DND-41 (cell line): ENCODE results near the gene U2AF2.

Source experiments
- ATAC-seq: fragments of 200-7000 bp; cut with Tn5 transposase; 3 replicates; pipeline ENCODE4 v1.9.1; 2021; ENCODE audit warnings: low read depth; ENCODE audit not compliant: insufficient read depth
- DNase-seq: peaks from one replicate; pipeline ENCODE4 v3.0.0-alpha.2; 2020
- H2AFZ ChIP-seq: 2 replicates; pipeline ENCODE4 v1.6.0; 2012; ENCODE audit warnings: low read depth, low read length
- H3K27ac ChIP-seq: 2 replicates; pipeline ENCODE4 v1.5.1; 2012; ENCODE audit warnings: low read length, inconsistent platforms
- H3K27me3 ChIP-seq: fragments of 200-600 bp; sonication (generic); 2 replicates; pipeline ENCODE4 v1.6.0; 2012; ENCODE audit warnings: low read length, mild to moderate bottlenecking, inconsistent platforms; ENCODE audit not compliant: insufficient read depth, poor library complexity
- H3K36me3 ChIP-seq: 2 replicates; pipeline ENCODE4 v1.5.1; 2012; ENCODE audit warnings: low read length, inconsistent platforms; ENCODE audit not compliant: insufficient read depth
- H3K4me1 ChIP-seq: 2 replicates; pipeline ENCODE4 v1.5.1; 2012; ENCODE audit warnings: mild to moderate bottlenecking, low read length; ENCODE audit not compliant: insufficient read depth
- H3K4me2 ChIP-seq: 2 replicates; pipeline ENCODE4 v1.6.0; 2012; ENCODE audit warnings: mild to moderate bottlenecking, moderate library complexity, low read length, inconsistent platforms; ENCODE audit not compliant: insufficient read depth
- H3K4me3 ChIP-seq, 2 experiments: fragments of 200-600 bp in 1 of 2; shearing (Covaris generic) in 1 of 2; 2 replicates each; pipeline ENCODE4 v1.5.1; 2012 to 2016; ENCODE audit warnings: inconsistent platforms in 2 of 2, low read length in 2 of 2, mild to moderate bottlenecking in 2 of 2, low read depth in 1 of 2, moderate library complexity in 1 of 2
- H3K79me2 ChIP-seq: 2 replicates; pipeline ENCODE4 v1.6.0; 2012; ENCODE audit warnings: low read length, inconsistent platforms; ENCODE audit not compliant: insufficient read depth
- H3K9ac ChIP-seq: 2 replicates; pipeline ENCODE4 v1.6.0; 2012; ENCODE audit warnings: low read depth, mild to moderate bottlenecking, inconsistent platforms, low read length, moderate library complexity
- H3K9me3 ChIP-seq: 2 replicates; pipeline ENCODE4 v1.5.1; 2012; ENCODE audit warnings: low read length, moderate library complexity, mild to moderate bottlenecking, inconsistent platforms; ENCODE audit not compliant: insufficient read depth, severe bottlenecking
- H4K20me1 ChIP-seq: 2 replicates; pipeline ENCODE4 v1.6.0; 2012; ENCODE audit warnings: low read length; ENCODE audit not compliant: insufficient read depth
- CTCF ChIP-seq: IDR thresholded peaks from 2 replicates; pipeline ENCODE4 v1.5.1; 2012; ENCODE audit warnings: borderline replicate concordance, low read length, moderate library complexity, mild to moderate bottlenecking; ENCODE audit not compliant: poor library complexity, severe bottlenecking; ENCODE audit errors: extremely low read depth
- EZH2 ChIP-seq: IDR thresholded peaks from 3 replicates; pipeline ENCODE4 v1.6.1; 2012; ENCODE audit warnings: borderline replicate concordance, low read depth, mild to moderate bottlenecking, moderate library complexity, low read length, inconsistent platforms; ENCODE audit not compliant: severe bottlenecking

The U2AF2 gene

GRCh38 chr19:55611300-55611982 lies 43.4 kb upstream of the U2AF2 start:
- Histone ChIP-seq H3K9ac (no peak overlapping the region), H3K9me3 (no peaks in the 10 kb centered on the region), H3K27ac (no peak overlapping the region), H3K4me2 (no peak overlapping the region), H2AFZ (no peak overlapping the region), H3K4me1 (peaks cover 19% of the 10 kb centered on the region), H3K4me3 (no peak overlapping the region), H4K20me1 (peaks cover 43% of the 10 kb centered on the region), H3K36me3 (peaks cover 55% of the 10 kb centered on the region), H3K79me2 (peaks cover 67% of the 10 kb centered on the region), H3K27me3 (no peaks in the 10 kb centered on the region)
- TF ChIP-seq CTCF (no peak), EZH2 (no peak)
- no peak for DNase-seq
- ATAC-seq: no peak

- DNase-seq (no peak), ATAC-seq (no peak)
- no peaks in the 10 kb centered on the region for H3K27me3 ChIP-seq
- peaks cover 12% of the 10 kb centered on the region for H3K4me1 ChIP-seq
- no peaks in the 10 kb centered on the region for H3K9me3 ChIP-seq
- peaks cover 43% of the 10 kb centered on the region for H4K20me1 ChIP-seq
- TF ChIP-seq EZH2: no peak
- TF ChIP-seq CTCF: no peak
- peaks cover 54% of the 10 kb centered on the region for H3K36me3 ChIP-seq
- H3K27ac ChIP-seq: no peak overlapping the region
- H2AFZ ChIP-seq: no peak overlapping the region
- peaks cover 61% of the 10 kb centered on the region for H3K79me2 ChIP-seq
- H3K4me3 ChIP-seq: no peak overlapping the region
- H3K4me2 ChIP-seq: no peak overlapping the region
- no peak overlapping the region for H3K9ac ChIP-seq
These were observed 42.7 kb upstream of the U2AF2 start for GRCh38 chr19:55611983-55612645.

GRCh38 chr19:55613396-55613795 lies 41.4 kb upstream of the U2AF2 start:
- DNase-seq (no peak), ATAC-seq (no peak)
- Histone ChIP-seq H3K79me2 (peaks cover 49% of the 10 kb centered on the region), H3K27ac (no peak overlapping the region), H2AFZ (no peak overlapping the region), H3K4me1 (peaks cover 2% of the 10 kb centered on the region; the same call in 1 of the 2 replicates), H4K20me1 (peaks cover 43% of the 10 kb centered on the region), H3K36me3 (peaks cover 59% of the 10 kb centered on the region), H3K9ac (no peak overlapping the region), H3K4me2 (no peak overlapping the region), H3K27me3 (no peaks in the 10 kb centered on the region), H3K4me3 (no peak overlapping the region), H3K9me3 (no peaks in the 10 kb centered on the region)
- TF ChIP-seq CTCF (no peak), EZH2 (no peak)
